Upper lobe of left lung (tissue), 4 donors: ENCODE measurements around the gene PSENEN.

Source experiments
- EP300 ChIP-seq, 4 donors: sonication (generic); formaldehyde crosslinking; IDR thresholded peaks; one replicate each; pipeline ENCODE4 v1.5.1; 2017; ENCODE audit warnings: antibody characterized with exemption in 4 of 4, control low read depth in 2 of 4
- POLR2A ChIP-seq, 4 donors: fragments of 450-650 bp; IDR thresholded peaks; one replicate each; pipeline ENCODE4 v1.5.1; 2016 to 2017; ENCODE audit warnings: antibody characterized with exemption in 4 of 4, mild to moderate bottlenecking in 2 of 4
- POLR2AphosphoS5 ChIP-seq, 2 donors: sonication (generic); formaldehyde crosslinking; IDR thresholded peaks; one replicate each; pipeline ENCODE4 v1.5.1; 2017; ENCODE audit warnings: antibody characterized with exemption in 2 of 2
- TF ChIP-seq, protein P1 (sequence below), 6 experiments: fragments of 450-650 bp in 4 of 6; fragments of 200-600 bp in 2 of 6; sonication (generic) in 2 of 6; IDR thresholded peaks; one replicate each; pipeline ENCODE4 v1.5.1; 2016 to 2019; ENCODE audit warnings: antibody characterized with exemption in 6 of 6

DNA sequence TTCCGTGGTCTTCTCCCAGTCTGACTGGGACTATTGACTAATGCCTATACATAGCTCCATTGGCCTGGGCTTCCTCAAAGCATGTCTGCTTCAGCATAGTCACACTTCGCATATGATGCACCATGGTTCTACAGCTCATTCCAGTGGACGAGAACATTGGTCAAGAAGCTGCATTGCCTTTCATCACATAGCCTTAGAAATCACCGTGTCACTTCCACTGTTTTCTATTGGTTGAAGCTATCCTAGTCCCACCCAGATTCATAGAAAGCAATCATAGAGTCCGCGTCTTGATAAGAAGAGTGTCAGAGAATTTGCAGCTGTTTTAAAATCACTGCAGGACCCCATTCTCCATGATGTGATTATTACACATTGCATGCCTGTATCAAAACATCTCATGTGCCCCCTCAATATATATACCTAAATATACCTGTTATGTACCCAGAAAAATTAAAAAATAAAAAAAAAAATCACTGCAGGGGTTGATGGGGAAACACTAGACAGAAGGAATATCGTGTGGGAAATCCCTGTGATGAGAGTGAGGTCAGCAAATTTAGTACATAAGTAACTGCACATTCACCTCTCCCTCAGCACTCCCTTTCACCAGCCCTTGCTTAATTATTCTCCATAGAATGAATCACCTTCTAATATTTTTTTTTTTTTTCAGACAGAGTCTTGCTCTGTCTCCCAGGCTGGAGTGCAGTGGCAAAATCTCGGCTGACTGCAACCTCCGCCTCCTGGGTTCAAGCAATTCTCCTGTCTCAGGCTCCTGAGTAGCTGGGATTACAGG is 27.8 kb downstream of the PSENEN start:
- TF ChIP-seq, protein P1, sequence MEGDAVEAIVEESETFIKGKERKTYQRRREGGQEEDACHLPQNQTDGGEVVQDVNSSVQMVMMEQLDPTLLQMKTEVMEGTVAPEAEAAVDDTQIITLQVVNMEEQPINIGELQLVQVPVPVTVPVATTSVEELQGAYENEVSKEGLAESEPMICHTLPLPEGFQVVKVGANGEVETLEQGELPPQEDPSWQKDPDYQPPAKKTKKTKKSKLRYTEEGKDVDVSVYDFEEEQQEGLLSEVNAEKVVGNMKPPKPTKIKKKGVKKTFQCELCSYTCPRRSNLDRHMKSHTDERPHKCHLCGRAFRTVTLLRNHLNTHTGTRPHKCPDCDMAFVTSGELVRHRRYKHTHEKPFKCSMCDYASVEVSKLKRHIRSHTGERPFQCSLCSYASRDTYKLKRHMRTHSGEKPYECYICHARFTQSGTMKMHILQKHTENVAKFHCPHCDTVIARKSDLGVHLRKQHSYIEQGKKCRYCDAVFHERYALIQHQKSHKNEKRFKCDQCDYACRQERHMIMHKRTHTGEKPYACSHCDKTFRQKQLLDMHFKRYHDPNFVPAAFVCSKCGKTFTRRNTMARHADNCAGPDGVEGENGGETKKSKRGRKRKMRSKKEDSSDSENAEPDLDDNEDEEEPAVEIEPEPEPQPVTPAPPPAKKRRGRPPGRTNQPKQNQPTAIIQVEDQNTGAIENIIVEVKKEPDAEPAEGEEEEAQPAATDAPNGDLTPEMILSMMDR (IDR thresholded peaks at IDR 0.05), result no peak
- TF ChIP-seq POLR2A (IDR thresholded peaks at IDR 0.05) (no peak), POLR2AphosphoS5 (IDR thresholded peaks at IDR 0.05) (no peak), EP300 (IDR thresholded peaks at IDR 0.05) (no peak)
